Measurements from ENCODE around the gene COP1.

Gene COP1

GRCh38 chr1:176201568-176201967, 5.5 kb downstream of the COP1 start:
- no peak for DNase-seq

GRCh38 chr1:176199707-176200106, 7.4 kb downstream of the COP1 start:
- no peak for DNase-seq

GRCh38 chr1:176198413-176198812, 8.7 kb downstream of the COP1 start:
- DNase-seq, result no peak

DNA sequence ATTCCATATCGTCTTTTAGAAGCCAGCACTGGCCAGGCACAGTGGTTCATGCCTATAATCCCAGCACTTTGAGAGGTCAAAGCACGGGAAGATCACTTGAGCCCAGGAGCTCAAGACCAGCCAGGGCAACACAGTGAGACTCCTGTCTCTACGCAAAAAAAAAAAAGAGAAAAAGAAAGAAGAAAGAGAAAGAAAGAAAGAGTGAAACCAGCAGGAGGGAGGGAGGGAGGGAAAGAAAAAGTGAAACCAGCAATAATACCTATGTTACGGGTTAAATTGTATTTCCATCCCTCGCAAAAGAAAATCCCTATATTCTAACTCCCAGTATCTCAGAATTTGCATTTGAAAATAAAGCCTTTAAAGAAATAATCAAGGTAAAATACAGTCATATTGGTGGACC, 10.4 kb downstream of the COP1 start:
- DNase-seq, result no peak

- no peak for DNase-seq
These were observed 11.5 kb downstream of the COP1 start for GRCh38 chr1:176195547-176195946.

GRCh38 chr1:176193663-176194062, 13.4 kb downstream of the COP1 start:
- DNase-seq, result no peak

DNA sequence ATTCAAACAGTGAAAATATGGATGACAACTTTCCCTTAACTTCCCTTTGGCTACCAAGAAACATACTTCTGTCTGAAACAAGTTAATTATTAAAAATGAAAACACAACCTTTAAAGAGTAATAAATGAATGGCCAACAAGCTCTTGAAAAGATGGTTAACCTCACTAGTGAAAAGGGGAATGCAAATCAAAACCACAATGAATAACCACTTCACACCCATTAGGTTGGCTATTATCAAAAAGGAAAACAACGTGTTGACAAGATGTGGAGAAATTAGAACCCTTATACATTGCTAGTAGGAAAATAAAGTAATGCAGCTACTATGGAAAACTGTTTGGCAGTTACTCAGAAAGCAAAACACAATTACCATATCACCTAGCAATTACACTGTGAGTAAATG, 14.1 kb downstream of the COP1 start:
- no peak for DNase-seq

DNA sequence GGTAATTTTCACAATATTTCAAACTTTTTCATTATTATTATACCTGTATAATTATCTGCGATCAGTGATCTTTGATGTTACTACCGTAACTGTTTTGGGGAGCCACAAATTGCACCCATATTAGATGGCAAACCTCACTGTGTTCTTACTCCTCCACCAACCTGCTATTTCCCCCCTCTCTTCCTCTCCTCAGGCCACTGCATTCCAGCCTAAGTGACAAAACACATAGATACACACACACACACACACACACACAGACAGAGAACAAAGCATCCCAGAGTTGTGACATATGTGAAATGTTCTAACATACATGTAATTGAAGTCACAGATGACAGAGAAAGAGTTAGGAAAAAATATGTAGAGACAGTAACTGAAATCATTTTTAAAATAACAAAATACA, 18.5 kb downstream of the COP1 start:
- DNase-seq, result no peak

DNA sequence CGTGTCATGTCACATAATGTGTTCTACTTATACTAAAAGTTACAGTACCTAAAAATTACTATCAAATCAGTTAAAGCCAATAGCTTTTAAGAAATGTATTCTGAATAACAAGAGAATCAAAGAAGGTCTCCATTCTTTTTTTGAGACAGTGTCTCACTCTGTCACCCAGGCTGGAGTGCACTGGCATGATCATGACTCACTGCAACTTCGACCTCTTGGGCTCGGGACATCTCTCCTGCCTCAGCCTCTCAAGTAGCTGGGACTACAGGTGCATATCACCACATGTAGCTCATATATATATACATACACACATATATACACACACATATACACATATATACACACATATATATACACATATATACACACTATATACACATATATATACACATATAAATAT, 20.1 kb downstream of the COP1 start:
- DNase-seq, result no peak

DNA sequence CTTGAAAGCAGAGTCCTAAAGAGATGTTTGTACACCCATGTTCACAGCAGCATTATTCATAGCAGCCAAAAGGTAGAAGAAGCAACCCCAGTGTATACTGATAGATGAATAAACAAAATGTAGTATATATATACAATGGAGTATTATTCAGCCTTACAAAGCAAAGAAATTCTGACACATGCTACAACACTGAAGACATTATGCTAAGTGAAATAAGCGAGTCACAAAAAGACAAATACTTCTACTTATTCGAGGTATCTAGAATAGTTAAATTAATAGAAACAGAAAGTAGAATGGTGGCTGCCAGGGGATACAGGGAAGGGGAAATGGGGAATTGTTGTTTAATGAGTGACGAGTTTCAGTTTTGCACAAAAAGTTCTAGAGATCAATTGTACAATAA, 23.5 kb downstream of the COP1 start:
- no peak for DNase-seq

GRCh38 chr1:176178316-176178715, 28.8 kb downstream of the COP1 start:
- no peak for DNase-seq

DNA sequence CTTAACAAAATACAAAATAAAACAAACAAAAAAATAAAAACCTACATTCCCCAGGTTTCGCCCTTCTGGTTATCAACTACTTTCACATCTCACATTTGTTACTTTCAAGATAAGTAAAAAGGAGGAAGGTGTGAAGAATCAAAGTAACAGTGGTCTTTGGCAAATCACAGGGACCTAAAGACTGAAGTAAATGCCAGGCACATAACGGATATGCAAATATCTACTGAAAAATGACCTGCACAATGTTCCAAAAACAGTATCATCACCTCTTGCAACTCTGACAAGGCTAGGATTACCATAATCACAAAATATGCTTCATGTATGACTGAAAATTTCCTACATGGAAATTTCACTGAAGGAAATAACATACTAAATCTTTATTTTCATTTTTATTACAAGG, 29.3 kb downstream of the COP1 start:
- no peak for DNase-seq

- DNase-seq, result no peak
These were observed 33.0 kb downstream of the COP1 start for GRCh38 chr1:176174108-176174507.

- no peak for DNase-seq
These were observed 34.9 kb downstream of the COP1 start for GRCh38 chr1:176172215-176172614.

DNA sequence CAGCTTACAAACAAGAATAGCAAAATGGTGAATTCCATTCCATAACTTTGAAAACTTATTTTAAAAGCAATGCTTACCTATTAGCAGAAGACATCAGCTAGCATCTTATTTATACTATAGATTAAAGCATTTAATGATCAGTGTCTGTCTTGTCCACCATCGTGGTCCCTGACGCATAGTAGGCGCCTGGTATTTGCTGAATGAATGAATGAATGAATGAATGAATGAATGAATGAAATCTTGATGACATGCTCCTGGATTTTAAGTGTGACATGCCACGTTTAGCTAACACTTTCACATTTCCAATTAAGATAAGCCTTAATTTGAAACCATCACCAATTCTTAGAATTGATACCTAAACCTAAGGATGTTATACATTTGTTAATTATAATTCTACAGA, 39.9 kb downstream of the COP1 start:
- no peak for DNase-seq

GRCh38 chr1:176165573-176165972, 41.5 kb downstream of the COP1 start:
- DNase-seq, result no peak

GRCh38 chr1:176164014-176164678, 42.9 kb downstream of the COP1 start:
- DNase-seq, result no peak

- no peak for DNase-seq
These were observed 47.1 kb downstream of the COP1 start for GRCh38 chr1:176159993-176160392.

- DNase-seq, result no peak
These were observed 49.1 kb downstream of the COP1 start for GRCh38 chr1:176157995-176158394.

GRCh38 chr1:176149939-176150807, 56.9 kb downstream of the COP1 start:
- no peak for DNase-seq

GRCh38 chr1:176144526-176144925, 62.6 kb downstream of the COP1 start:
- no peak for DNase-seq

DNA sequence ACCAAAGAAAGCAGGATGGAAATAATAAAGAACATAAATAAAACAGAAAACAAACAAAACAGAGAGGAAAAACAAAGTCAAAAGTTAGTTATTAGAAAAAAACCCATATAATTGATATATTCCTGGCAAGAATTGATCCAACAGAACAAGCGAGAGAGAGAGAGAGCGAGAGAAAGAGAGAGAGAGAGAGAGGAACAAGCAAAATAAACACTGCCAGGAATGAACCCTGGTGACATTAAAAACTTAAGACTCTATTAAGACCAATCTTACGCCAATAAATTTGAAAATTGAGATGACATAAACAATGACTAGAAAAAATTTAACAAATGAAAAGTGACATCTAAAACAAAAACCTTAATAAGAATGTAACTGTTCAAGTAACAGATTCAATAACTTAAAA, 64.1 kb downstream of the COP1 start:
- no peak for DNase-seq

- no peak for DNase-seq
These were observed 65.6 kb downstream of the COP1 start for GRCh38 chr1:176141449-176141848.
